GM18511 (cell line): ENCODE data around the gene ECM1.

Source experiments
- ATAC-seq: cut with Tn5 transposase; IDR thresholded peaks from one replicate; pipeline ENCODE4 v1.9.1; 2021; ENCODE audit warnings: mild to moderate bottlenecking, moderate library complexity; ENCODE audit not compliant: unreplicated experiment

The ECM1 gene

GRCh38 chr1:150543500-150544143, 35.7 kb downstream of the ECM1 start:
- ATAC-seq: no peak

- no peak for ATAC-seq
These were observed 36.3 kb downstream of the ECM1 start for GRCh38 chr1:150544204-150544603.

GRCh38 chr1:150545486-150546032, 37.6 kb downstream of the ECM1 start:
- no peak for ATAC-seq

GRCh38 chr1:150546294-150546937, 38.5 kb downstream of the ECM1 start:
- no peak for ATAC-seq

GRCh38 chr1:150548324-150548631, 40.4 kb downstream of the ECM1 start:
- no peak for ATAC-seq

GRCh38 chr1:150548632-150549495, 41.0 kb downstream of the ECM1 start, which contains the start of gene ADAMTSL4:
Gene ADAMTSL4 (plus strand): TSS chr1:150549408. CDS start chr1:150552289, 2,881 bp downstream.
- ATAC-seq: peak; percentile 52

- ATAC-seq: no peak
These were observed 41.8 kb downstream of the ECM1 start for GRCh38 chr1:150549496-150550221.

- ATAC-seq: no peak
These were observed 42.5 kb downstream of the ECM1 start for GRCh38 chr1:150550222-150551050.

- ATAC-seq: no peak
These were observed 43.3 kb downstream of the ECM1 start for GRCh38 chr1:150551051-150551783.

- no peak for ATAC-seq
These were observed 43.8 kb downstream of the ECM1 start for GRCh38 chr1:150551784-150552127.

GRCh38 chr1:150552128-150552910, 44.4 kb downstream of the ECM1 start:
- ATAC-seq: no peak

GRCh38 chr1:150552911-150553289, 45.0 kb downstream of the ECM1 start:
- no peak for ATAC-seq

- no peak for ATAC-seq
These were observed 45.6 kb downstream of the ECM1 start for GRCh38 chr1:150553392-150554085.

- no peak for ATAC-seq
These were observed 46.2 kb downstream of the ECM1 start for GRCh38 chr1:150554086-150554452.

- ATAC-seq: no peak
These were observed 47.5 kb downstream of the ECM1 start for GRCh38 chr1:150555198-150555970.

GRCh38 chr1:150555971-150556865, 48.3 kb downstream of the ECM1 start:
- ATAC-seq: no peak
